Endothelial cell (in vitro differentiated cells): Measurements from ENCODE around the gene MPC1. TPM values are rescaled to one million over a fixed set of nuclear protein-coding genes. Genes with fewer than 3 reads are reported as not detected.
"Not testable (repeated sequence)": the region's sequence is repeated elsewhere in the genome, so short reads cannot be mapped to it uniquely, and the experiment has no call there.

Source experiments
- DNase-seq: peaks from one replicate; pipeline ENCODE4 v3.0.0; 2021; ENCODE audit warnings: low spot score
- H3K27ac Mint-ChIP-seq: one replicate; pipeline ENCODE4 v1.8.0; 2021; ENCODE audit warnings: mixed read lengths, inconsistent platforms; ENCODE audit not compliant: unreplicated experiment
- H3K27me3 Mint-ChIP-seq: one replicate; pipeline ENCODE4 v1.8.0; 2021; ENCODE audit warnings: mild to moderate bottlenecking, moderate library complexity, mixed read lengths, inconsistent platforms; ENCODE audit not compliant: unreplicated experiment
- H3K36me3 Mint-ChIP-seq: one replicate; pipeline ENCODE4 v1.8.0; 2021; ENCODE audit warnings: mild to moderate bottlenecking, low read depth, mixed read lengths, inconsistent platforms; ENCODE audit not compliant: unreplicated experiment
- H3K4me1 Mint-ChIP-seq: one replicate; pipeline ENCODE4 v1.8.0; 2021; ENCODE audit warnings: mild to moderate bottlenecking, mixed read lengths, inconsistent platforms; ENCODE audit not compliant: unreplicated experiment
- H3K4me3 Mint-ChIP-seq: one replicate; pipeline ENCODE4 v1.8.0; 2021; ENCODE audit warnings: mild to moderate bottlenecking, mixed read lengths, inconsistent platforms; ENCODE audit not compliant: unreplicated experiment
- H3K9me3 Mint-ChIP-seq: one replicate; pipeline ENCODE4 v1.8.0; 2021; ENCODE audit warnings: mixed read lengths, inconsistent platforms; ENCODE audit not compliant: unreplicated experiment
- total RNA-seq: library from RNA; stranded (reverse); fragmentation: NEBNext Ultra II Directional; extraction: Animal tissue kit (Norgen Biotek cat#: 25700); gene quantifications from one replicate; pipeline ENCODE4 v1.2.1, GENCODE V29; 2021; ENCODE audit not compliant: unreplicated experiment
- TF ChIP-seq, protein P1 (sequence below): fragments of 200-600 bp; sonication (generic); IDR thresholded peaks from one replicate; pipeline ENCODE4 v1.5.0; 2021; ENCODE audit warnings: antibody characterized with exemption; ENCODE audit not compliant: unreplicated experiment

MPC1 gene
- total RNA-seq, 1 donor from 2014 or later = 23.7 TPM

DNA sequence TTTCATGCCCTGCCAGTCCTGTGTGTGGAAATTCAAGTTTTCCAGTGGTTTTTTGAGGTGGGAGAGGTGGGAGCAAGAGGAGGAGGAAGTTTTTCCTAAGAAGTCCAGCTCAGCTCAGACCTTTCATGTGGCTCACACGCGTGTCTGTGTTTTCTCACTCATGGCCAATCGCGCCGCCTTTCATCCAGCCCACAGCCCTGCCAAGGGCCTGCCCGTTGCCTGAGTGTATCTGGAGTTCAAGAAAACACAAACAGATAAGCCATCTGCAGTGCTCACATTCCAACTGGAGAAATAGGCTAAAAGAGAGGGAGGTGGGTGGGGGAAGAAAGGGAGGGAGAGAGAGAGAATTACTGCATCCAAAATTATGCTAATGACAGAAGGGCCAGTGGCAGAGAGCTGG, 12.6 kb upstream of the MPC1 start:
- Mint-ChIP-seq H3K27me3 (peaks cover 10% of the 10 kb centered on the region), H3K27ac (no peak overlapping the region), H3K4me1 (peaks cover 3% of the 10 kb centered on the region), H3K9me3 (no peaks in the 10 kb centered on the region), H3K4me3 (no peak overlapping the region), H3K36me3 (no peaks in the 10 kb centered on the region)
- TF ChIP-seq, protein P1, sequence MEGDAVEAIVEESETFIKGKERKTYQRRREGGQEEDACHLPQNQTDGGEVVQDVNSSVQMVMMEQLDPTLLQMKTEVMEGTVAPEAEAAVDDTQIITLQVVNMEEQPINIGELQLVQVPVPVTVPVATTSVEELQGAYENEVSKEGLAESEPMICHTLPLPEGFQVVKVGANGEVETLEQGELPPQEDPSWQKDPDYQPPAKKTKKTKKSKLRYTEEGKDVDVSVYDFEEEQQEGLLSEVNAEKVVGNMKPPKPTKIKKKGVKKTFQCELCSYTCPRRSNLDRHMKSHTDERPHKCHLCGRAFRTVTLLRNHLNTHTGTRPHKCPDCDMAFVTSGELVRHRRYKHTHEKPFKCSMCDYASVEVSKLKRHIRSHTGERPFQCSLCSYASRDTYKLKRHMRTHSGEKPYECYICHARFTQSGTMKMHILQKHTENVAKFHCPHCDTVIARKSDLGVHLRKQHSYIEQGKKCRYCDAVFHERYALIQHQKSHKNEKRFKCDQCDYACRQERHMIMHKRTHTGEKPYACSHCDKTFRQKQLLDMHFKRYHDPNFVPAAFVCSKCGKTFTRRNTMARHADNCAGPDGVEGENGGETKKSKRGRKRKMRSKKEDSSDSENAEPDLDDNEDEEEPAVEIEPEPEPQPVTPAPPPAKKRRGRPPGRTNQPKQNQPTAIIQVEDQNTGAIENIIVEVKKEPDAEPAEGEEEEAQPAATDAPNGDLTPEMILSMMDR = no peak
- no peak for DNase-seq

DNA sequence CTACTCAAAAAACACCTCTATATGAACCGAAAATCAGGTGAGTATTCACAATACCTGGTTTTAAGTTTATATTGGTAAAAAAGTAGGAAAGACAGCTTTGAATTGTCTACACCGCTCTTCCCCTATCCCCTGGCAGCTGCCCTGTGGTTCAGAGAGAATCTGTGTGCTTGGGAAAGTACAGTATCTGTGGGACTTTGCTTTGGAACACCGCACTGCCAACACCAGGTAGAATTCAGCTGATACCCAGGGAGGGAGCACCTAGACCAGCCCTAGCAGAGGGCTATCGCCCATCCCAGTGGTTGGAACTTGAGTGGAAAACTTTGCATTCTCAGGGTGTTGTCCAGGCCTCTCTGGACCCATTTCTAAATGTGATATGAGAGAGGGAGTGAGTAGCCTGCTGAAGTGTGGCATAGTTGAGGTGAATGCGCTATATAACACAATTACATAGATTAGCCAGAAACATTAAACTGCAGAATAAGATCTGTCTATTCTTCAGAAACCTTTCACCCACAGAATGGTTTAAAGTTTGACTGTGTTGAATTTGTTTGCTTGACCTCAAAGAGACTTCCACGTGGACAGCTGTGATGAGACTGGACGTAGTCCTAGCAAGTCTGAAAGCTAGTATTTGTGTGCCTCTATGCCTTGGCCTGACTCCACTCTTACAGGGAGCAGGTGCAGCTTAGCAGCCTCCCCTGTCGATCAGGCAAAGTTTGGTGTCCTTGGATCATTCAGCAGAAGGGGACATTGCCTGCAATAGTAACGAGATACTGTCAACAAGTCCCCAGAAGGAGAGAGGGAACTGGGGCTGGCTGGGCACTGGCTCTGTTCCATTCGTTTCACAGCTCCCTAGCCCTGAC, 11.5 kb upstream of the MPC1 start:
- Mint-ChIP-seq H3K4me1 (peaks cover 3% of the 10 kb centered on the region), H3K36me3 (no peaks in the 10 kb centered on the region), H3K27me3 (peaks cover 9% of the 10 kb centered on the region), H3K9me3 (no peaks in the 10 kb centered on the region), H3K27ac (no peak overlapping the region), H3K4me3 (no peak overlapping the region)
- TF ChIP-seq, protein P1 = no peak
- no peak for DNase-seq

DNA sequence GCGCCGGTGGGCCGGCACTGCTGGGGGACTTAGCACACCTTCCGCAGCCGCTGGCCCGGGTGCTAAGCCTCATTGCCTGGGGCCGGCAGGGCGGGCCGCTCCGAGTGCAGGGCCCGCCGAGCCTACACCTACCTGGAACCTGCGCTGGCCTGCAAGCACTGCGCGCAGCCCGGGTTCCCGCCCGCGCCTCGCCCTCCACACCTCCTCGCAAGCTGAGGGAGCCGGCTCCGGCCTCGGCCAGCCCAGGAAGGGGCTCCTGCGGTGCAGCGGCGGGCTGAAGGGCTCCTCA, 10.7 kb upstream of the MPC1 start:
- Mint-ChIP-seq H3K4me3 (no peak overlapping the region), H3K9me3 (no peaks in the 10 kb centered on the region), H3K27me3 (peaks cover 8% of the 10 kb centered on the region), H3K4me1 (peaks cover 3% of the 10 kb centered on the region), H3K36me3 (no peaks in the 10 kb centered on the region), H3K27ac (no peak overlapping the region)
- TF ChIP-seq, protein P1 = no peak
- DNase-seq = no peak

DNA sequence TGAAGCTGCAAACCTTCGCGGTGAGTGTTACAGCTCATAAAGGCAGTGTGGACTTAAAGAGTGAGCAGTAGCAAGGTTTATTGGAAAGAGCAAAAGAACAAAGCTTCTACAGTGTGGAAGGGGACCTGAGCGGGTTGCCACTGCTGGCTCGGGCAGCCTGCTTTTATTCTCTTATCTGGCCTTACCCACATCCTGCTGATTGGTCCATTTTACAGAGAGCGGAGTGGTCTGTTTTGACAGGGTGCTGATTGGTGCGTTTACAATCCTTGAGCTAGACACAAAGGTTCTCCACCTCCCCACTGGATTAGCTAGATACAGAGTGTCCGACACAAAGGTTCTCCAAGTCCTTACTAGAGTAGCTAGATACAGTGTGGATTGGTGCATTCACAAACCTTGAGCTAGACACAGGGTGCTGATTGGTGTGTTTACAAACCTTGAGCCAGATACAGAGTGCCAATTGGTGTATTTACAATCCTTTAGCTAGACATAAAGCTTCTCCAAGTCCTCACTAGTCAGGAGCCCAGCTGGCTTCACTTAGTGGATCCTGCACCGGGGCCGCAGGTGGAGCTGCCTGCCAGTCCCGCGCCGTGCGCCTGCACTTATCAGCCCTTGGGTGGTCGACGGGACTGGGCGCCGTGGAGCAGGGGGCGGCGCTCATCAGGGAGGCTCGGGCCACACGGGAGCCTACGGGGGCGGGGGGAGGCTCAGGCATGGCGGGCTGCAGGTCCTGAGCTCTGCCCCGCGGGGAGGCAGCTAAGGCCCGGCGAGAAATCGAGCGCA, 10.2 kb upstream of the MPC1 start:
- not testable (repeated sequence) for DNase-seq, H3K4me3 Mint-ChIP-seq, H3K27me3 Mint-ChIP-seq, H3K27ac Mint-ChIP-seq, H3K9me3 Mint-ChIP-seq, H3K4me1 Mint-ChIP-seq, H3K36me3 Mint-ChIP-seq

DNA sequence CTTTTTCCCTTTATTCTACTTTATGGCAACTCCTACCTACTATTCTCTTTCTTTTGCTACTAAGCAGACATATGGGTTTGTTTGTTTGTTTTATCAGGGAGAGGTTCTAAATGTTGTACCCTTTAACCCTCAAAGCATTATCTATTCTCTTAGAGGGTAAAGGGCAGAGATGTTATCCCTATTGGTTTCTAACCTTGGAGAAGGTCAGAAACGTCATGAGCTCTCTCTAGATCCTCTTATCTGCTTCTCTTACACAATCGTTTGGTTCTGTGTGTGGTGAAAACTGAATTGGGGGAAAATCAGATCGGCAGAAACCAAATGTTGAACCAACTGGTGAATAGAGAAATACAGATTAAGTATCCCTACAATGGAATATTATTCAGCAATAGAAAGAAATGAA, 6.4 kb upstream of the MPC1 start:
- TF ChIP-seq, protein P1 = no peak
- Mint-ChIP-seq H3K9me3 (no peaks in the 10 kb centered on the region), H3K4me1 (no peaks in the 10 kb centered on the region), H3K4me3 (no peak overlapping the region), H3K36me3 (no peaks in the 10 kb centered on the region), H3K27me3 (peaks cover 2% of the 10 kb centered on the region), H3K27ac (no peak overlapping the region)
- DNase-seq = no peak
